GM19099 (cell line): ENCODE results near the gene ADISSP.

ENCODE experiments used
- POLR2A ChIP-seq: IDR thresholded peaks from 3 replicates; pipeline ENCODE4 v1.6.1; 2011; ENCODE audit warnings: low read depth; ENCODE audit not compliant: insufficient read length; ENCODE audit errors: extremely low read depth

ADISSP gene

DNA sequence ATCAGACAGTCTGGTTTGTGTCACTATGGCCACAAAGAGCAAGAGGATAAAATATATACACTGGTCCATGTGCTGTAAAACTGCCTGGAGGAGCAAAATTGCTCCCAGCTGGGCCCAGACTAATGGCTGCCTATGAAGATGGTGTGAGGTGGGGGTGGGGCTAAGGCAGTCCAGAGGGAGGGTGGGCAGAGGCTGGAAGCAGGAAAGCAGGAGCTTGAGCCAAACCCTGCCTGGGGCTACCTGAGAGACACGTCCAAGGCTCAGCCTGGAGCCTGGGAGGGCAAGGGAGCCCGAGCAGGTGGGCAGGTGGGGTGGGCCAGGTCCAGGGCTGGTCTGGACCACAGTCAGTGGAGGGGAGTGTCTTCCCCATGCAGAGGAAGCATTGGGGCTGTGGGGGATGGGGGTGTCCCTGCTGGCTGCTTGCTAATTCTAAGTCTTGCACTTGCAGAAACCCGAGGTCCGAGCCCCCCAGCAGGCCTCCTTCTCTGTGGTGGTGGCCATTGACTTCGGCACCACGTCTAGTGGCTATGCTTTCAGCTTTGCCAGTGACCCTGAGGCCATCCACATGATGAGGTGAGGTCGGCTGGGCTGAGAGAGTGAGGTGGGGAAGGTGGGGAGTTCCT, 25.6 kb downstream of the ADISSP start:
- TF ChIP-seq POLR2A = no peak

DNA sequence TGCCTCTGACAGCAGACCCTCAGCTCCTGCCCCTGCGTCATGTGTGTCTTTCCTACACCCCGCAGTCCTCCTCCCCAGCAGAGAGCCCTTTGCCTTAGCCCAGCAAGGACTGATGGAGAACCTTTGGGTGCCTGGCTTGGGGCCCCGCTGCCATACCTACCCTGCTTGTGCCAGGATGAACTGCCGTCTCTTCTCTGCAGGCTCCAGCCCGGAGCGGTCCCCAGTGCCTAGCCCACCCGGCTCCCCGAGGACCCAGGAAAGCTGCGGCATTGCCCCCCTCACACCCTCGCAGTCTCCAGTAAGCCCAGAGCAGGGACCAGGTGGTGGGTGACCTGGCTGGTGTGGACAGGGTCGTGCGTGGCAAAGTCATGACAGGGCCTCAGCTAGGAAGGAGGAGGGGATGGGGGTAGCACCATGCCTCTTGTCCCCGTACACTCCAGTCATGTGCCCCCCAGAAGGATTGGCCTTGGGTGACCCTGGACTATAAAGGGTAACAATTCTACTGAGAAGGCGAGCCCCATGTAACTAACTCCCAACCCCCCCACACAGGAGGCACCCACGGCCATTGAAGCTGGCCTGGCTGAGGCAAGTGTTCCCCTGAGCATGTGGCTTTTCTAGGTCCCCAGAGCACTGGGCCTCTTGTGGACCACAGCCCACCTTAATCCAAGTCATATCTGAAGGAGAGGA, 26.8 kb downstream of the ADISSP start:
- no peak for TF ChIP-seq POLR2A

GRCh38 chr20:3739926-3740451, 27.6 kb downstream of the ADISSP start:
- TF ChIP-seq POLR2A = no peak

- TF ChIP-seq POLR2A = no peak
Measured at GRCh38 chr20:3739054-3739925, 28.3 kb downstream of the ADISSP start.

- TF ChIP-seq POLR2A = no peak
Measured at GRCh38 chr20:3738111-3739053, 29.2 kb downstream of the ADISSP start.

- TF ChIP-seq POLR2A = no peak
Measured at GRCh38 chr20:3735768-3736167, 31.8 kb downstream of the ADISSP start.

DNA sequence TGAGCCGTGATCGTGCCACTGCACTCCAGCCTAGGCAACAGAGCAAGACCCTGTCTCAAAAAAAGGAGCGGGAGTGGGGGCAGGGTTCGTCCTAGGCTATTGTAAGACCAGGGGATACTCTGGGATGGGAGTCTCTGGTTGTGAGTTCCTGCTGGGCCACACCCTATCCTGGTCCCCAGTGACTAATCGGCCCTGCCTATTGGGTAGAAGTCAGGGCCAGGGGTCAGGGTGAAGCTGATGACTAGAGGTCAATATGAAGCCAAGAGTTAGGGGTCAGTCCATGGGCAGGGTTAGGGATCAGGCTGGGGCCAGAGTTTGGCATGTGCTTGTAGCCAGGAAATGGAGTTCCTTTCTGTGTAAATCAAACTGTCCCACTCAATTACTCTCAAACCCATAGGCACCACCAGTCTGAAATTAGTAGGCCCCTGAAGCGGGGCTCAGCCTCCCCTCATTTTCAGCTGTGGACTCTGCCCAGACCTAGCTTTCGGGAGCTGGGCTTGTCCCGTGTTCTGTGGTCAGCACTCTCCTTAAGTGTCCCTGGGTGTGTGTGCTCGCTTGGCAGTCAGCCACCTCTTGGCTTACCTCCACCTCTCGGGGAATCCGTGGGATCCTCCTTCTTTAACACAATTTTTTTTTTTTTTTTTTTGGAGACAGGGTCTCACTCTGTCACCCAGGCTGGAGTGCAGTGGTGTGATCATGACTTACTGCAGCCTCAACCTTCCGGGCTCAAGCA, 33.3 kb downstream of the ADISSP start:
- TF ChIP-seq POLR2A = no peak

DNA sequence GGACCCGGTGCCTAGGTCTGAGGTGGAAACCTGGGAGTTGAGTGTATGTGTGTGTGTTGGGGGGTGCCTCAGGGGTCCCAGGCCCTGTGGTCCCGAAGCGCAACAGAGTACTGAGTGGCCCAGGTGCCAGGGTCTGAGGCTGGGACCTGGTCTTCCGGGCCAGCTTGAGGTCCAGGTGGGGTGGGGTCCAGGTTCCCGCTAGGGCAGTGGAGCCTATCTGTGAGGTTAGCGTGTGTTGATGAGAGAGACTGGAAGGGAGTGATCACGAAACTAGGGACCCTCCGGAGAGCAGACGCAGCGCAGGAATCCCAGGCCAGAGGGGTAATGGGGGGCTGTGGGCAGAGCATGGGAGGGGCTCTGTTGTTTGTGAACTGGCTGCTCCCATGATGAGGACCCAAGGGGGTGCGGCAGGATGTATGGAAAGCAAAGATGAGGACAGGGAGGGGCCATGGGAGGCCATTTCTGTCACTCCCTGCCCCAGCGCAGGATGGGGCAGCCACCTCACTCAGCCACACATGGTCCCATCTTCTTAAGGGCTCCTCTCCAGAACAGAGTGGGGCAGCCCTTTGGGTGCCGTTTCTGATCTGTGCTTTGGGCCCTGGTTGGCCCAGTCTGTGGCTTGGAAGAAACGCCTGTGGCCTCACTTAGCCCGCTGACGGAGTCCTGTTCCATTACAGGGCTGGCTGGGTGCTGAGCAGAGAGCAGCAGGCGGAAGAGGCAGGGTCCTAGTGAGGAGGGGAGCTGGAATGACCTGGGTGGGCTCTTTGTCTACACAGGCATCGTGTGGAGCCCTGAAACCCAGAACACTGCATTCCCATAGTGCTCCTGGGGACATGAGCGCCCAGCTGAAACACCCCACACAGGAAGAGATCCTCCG, 34.2 kb downstream of the ADISSP start:
- no peak for TF ChIP-seq POLR2A

- no peak for TF ChIP-seq POLR2A
Measured at GRCh38 chr20:3732327-3733118, 35.0 kb downstream of the ADISSP start, which contains the start of gene HSPA12B. TSS of gene HSPA12B (plus strand) at chr20:3732685. CDS start at chr20:3738675, 5,990 bp downstream.

DNA sequence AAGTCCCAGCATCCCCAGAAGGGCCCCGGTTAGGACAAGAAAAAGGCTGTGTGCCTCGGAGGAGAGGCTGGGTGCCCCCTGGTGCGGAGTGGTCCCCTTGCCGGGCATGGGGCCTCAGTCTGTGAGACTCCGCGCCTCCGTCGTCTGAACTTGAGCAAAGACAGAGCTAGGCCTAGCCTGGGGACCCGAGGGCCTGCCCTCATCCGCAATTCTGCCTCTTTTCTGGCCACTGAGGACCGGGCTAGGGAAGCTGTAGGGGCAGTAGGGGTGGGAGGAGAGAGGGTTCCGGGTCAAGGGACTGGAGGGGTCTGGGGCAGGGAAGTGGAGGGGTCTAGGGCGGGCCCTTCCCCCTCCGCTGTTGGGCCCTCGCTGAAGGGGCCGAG, 35.6 kb downstream of the ADISSP start:
- no peak for TF ChIP-seq POLR2A

GRCh38 chr20:3730803-3731672, 36.5 kb downstream of the ADISSP start:
- no peak for TF ChIP-seq POLR2A
